GOT3 (cell line): Measurements from ENCODE around the gene AK9.

Experiments used
- DNase-seq: peaks from one replicate; lab custom pipeline; 2025; ENCODE audit warnings: mixed read lengths; lab: John Stamatoyannopoulos, UW

The AK9 gene

GRCh38 chr6:109511832-109512231 is 179.2 kb downstream of the AK9 start:
- no peak for DNase-seq

- DNase-seq: no peak
Measured at GRCh38 chr6:109510358-109510757, 180.6 kb downstream of the AK9 start.

- DNase-seq: no peak
Measured at GRCh38 chr6:109508166-109508860, 182.7 kb downstream of the AK9 start.

- DNase-seq: no peak
Measured at GRCh38 chr6:109507490-109508072, 183.4 kb downstream of the AK9 start.

- DNase-seq: no peak
Measured at GRCh38 chr6:109506841-109507240, 184.2 kb downstream of the AK9 start.

- no peak for DNase-seq
Measured at GRCh38 chr6:109506314-109506713, 184.7 kb downstream of the AK9 start.

GRCh38 chr6:109503327-109504224 is 187.4 kb downstream of the AK9 start:
- no peak for DNase-seq

GRCh38 chr6:109498936-109499335 is 192.1 kb downstream of the AK9 start:
- no peak for DNase-seq

GRCh38 chr6:109498052-109498451 is 192.9 kb downstream of the AK9 start:
- DNase-seq: no peak

GRCh38 chr6:109496036-109496772 is 194.8 kb downstream of the AK9 start:
- DNase-seq: no peak

GRCh38 chr6:109493865-109494264 is 197.1 kb downstream of the AK9 start:
- no peak for DNase-seq

- DNase-seq: no peak
Measured at GRCh38 chr6:109491207-109491938, 199.6 kb downstream of the AK9 start.

- no peak for DNase-seq
Measured at GRCh38 chr6:109490713-109491112, 200.3 kb downstream of the AK9 start.

- DNase-seq: no peak
Measured at GRCh38 chr6:109488001-109488400, 203.0 kb downstream of the AK9 start.

GRCh38 chr6:109486068-109486467 is 204.9 kb downstream of the AK9 start:
- DNase-seq: no peak

- no peak for DNase-seq
Measured at GRCh38 chr6:109485266-109485935, 205.6 kb downstream of the AK9 start.

- DNase-seq: no peak
Measured at GRCh38 chr6:109484122-109484521, 206.9 kb downstream of the AK9 start.

- no peak for DNase-seq
Measured at GRCh38 chr6:109483735-109484057, 207.3 kb downstream of the AK9 start.

- DNase-seq: peak; percentile 65
Measured at GRCh38 chr6:109482905-109483734, 207.9 kb downstream of the AK9 start, which contains the start of gene ZBTB24. ZBTB24 (minus strand) TSS chr6:109483219; CDS start chr6:109482026, 1,193 bp downstream.

GRCh38 chr6:109480993-109481480 is 210.0 kb downstream of the AK9 start:
- no peak for DNase-seq
